Measurements from ENCODE around the gene E2F7.

The E2F7 gene

GRCh38 chr12:77016606-77017005 lies 48.8 kb downstream of the E2F7 start:
- TF ChIP-seq CTCF (IDR thresholded peaks at IDR 0.05; ENCODE audit: low read depth, low read length): no peak
- DNase-seq (ENCODE audit: extremely low read depth, low read depth): no peak

GRCh38 chr12:77013091-77013490 lies 52.3 kb downstream of the E2F7 start:
- peak; percentile 12 for DNase-seq (ENCODE audit: extremely low read depth, low read depth)
- no peak for TF ChIP-seq CTCF (IDR thresholded peaks at IDR 0.05; ENCODE audit: low read depth, low read length)

- peak; percentile 60 for DNase-seq (ENCODE audit: extremely low read depth, low read depth)
- peak; percentile 100 for TF ChIP-seq CTCF (IDR thresholded peaks at IDR 0.05; ENCODE audit: low read depth, low read length)
Observed at GRCh38 chr12:77010691-77011548, 54.4 kb downstream of the E2F7 start.

- peak; percentile 54 for DNase-seq (ENCODE audit: extremely low read depth, low read depth)
- no peak for TF ChIP-seq CTCF (IDR thresholded peaks at IDR 0.05; ENCODE audit: low read depth, low read length)
Observed at GRCh38 chr12:77007476-77007875, 57.9 kb downstream of the E2F7 start.

- TF ChIP-seq CTCF (IDR thresholded peaks at IDR 0.05; ENCODE audit: low read depth, low read length): no peak
- no peak for DNase-seq (ENCODE audit: extremely low read depth, low read depth)
Observed at GRCh38 chr12:77005611-77006098, 59.7 kb downstream of the E2F7 start.

- no peak for DNase-seq (ENCODE audit: extremely low read depth, low read depth)
- TF ChIP-seq CTCF (IDR thresholded peaks at IDR 0.05; ENCODE audit: low read depth, low read length): no peak
Observed at GRCh38 chr12:77003914-77004313, 61.5 kb downstream of the E2F7 start.

GRCh38 chr12:77003246-77003645 lies 62.1 kb downstream of the E2F7 start:
- no peak for TF ChIP-seq CTCF (IDR thresholded peaks at IDR 0.05; ENCODE audit: low read depth, low read length)
- DNase-seq (ENCODE audit: extremely low read depth, low read depth): no peak

Data from AG09319 (cell line).